ENCODE data around the gene SAT1.

GRCh38 chrX:23783589-23784469, 856 bp downstream of the SAT1 start:
- no peak for TF ChIP-seq EZH2 (IDR thresholded peaks at IDR 0.05; ENCODE audit: low read length, unreplicated experiment)
- TF ChIP-seq, protein P1, sequence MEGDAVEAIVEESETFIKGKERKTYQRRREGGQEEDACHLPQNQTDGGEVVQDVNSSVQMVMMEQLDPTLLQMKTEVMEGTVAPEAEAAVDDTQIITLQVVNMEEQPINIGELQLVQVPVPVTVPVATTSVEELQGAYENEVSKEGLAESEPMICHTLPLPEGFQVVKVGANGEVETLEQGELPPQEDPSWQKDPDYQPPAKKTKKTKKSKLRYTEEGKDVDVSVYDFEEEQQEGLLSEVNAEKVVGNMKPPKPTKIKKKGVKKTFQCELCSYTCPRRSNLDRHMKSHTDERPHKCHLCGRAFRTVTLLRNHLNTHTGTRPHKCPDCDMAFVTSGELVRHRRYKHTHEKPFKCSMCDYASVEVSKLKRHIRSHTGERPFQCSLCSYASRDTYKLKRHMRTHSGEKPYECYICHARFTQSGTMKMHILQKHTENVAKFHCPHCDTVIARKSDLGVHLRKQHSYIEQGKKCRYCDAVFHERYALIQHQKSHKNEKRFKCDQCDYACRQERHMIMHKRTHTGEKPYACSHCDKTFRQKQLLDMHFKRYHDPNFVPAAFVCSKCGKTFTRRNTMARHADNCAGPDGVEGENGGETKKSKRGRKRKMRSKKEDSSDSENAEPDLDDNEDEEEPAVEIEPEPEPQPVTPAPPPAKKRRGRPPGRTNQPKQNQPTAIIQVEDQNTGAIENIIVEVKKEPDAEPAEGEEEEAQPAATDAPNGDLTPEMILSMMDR (conservative IDR thresholded peaks at IDR 0.05; ENCODE audit: low read depth, low read length), result no peak
- TF ChIP-seq EZH2phosphoT487 (IDR thresholded peaks at IDR 0.05; ENCODE audit: borderline replicate concordance, low read length), result no peak

Measured in PC-3 (cell line).